Erythroblast (primary cell): ENCODE measurements around the gene ZNF609.

ENCODE experiments used
- GATA1 ChIP-seq: IDR thresholded peaks from 2 replicates; pipeline ENCODE4 v1.6.1; 2011; ENCODE audit warnings: low read depth, mild to moderate bottlenecking, control low read depth, low read length, moderate library complexity
- POLR2A ChIP-seq: IDR thresholded peaks from 2 replicates; pipeline ENCODE4 v1.6.1; 2011; ENCODE audit warnings: mild to moderate bottlenecking, low read length

GRCh38 chr15:64710676-64711428, 250.5 kb downstream of the ZNF609 start:
- no peak for TF ChIP-seq POLR2A
- no peak for TF ChIP-seq GATA1
